ENCODE data around the gene EVI5.

DNA sequence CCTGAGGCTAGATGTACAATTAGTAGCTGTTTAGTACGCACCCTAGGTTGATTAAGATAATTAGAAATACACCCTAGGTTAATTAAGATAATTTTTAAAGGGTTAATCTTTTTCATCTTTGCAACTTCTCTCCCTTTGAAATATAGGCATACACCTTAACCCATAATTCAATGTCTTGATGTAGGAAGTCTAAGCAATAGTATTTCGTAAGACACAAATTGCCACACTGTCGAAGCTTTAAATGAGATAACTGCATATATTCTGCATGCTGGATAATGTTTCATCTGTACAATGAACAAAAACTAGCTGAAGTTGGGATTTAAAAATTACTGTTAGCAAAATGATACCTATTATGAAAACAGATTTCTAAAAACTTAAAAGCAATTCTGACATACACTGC lies 122.9 kb downstream of the EVI5 start:
- TF ChIP-seq NFRKB (IDR thresholded peaks at IDR 0.05) (no peak), FOXM1 (IDR thresholded peaks at IDR 0.05; ENCODE audit: borderline replicate concordance) (no peak), ARNT (IDR thresholded peaks at IDR 0.05) (no peak), CTBP1 (IDR thresholded peaks at IDR 0.05; ENCODE audit: borderline replicate concordance) (no peak), BHLHE40 (IDR thresholded peaks at IDR 0.05; ENCODE audit: borderline replicate concordance) (no peak), TARDBP (IDR thresholded peaks at IDR 0.05) (no peak), LEF1 (IDR thresholded peaks at IDR 0.05; ENCODE audit: borderline replicate concordance) (no peak), FOXA1 (IDR thresholded peaks at IDR 0.05) (no peak), FOXK2 (IDR thresholded peaks at IDR 0.05) (no peak), ZNF384 (IDR thresholded peaks at IDR 0.05) (no peak), SP1 (IDR thresholded peaks at IDR 0.05) (no peak), SUZ12 (IDR thresholded peaks at IDR 0.05) (no peak)

Measured in HEK293T (cell line).